ENCODE data around the gene PBX1.

The PBX1 gene

GRCh38 chr1:164783778-164784555 lies 225.0 kb downstream of the PBX1 start:
- no peak for DNase-seq

GRCh38 chr1:164784960-164785359 lies 226.0 kb downstream of the PBX1 start:
- no peak for DNase-seq

GRCh38 chr1:164785841-164786534 lies 227.0 kb downstream of the PBX1 start:
- no peak for DNase-seq

- peak; percentile 74 for DNase-seq
Measured at GRCh38 chr1:164786980-164787833, 228.2 kb downstream of the PBX1 start.

GRCh38 chr1:164787834-164788231 lies 228.8 kb downstream of the PBX1 start:
- DNase-seq, result no peak

GRCh38 chr1:164790081-164790480 lies 231.1 kb downstream of the PBX1 start:
- no peak for DNase-seq

GRCh38 chr1:164792410-164793004 lies 233.5 kb downstream of the PBX1 start:
- no peak for DNase-seq

- DNase-seq, result no peak
Measured at GRCh38 chr1:164794356-164794755, 235.4 kb downstream of the PBX1 start.

GRCh38 chr1:164796916-164797315 lies 237.9 kb downstream of the PBX1 start:
- DNase-seq, result no peak

- no peak for DNase-seq
Measured at GRCh38 chr1:164801246-164801731, 242.3 kb downstream of the PBX1 start.

- DNase-seq, result no peak
Measured at GRCh38 chr1:164801791-164802502, 243.0 kb downstream of the PBX1 start.

GRCh38 chr1:164802529-164803282 lies 243.7 kb downstream of the PBX1 start:
- DNase-seq, result no peak

- no peak for DNase-seq
Measured at GRCh38 chr1:164803366-164803765, 244.4 kb downstream of the PBX1 start.

- no peak for DNase-seq
Measured at GRCh38 chr1:164804366-164804765, 245.4 kb downstream of the PBX1 start.

GRCh38 chr1:164805399-164805798 lies 246.4 kb downstream of the PBX1 start:
- DNase-seq, result no peak

GRCh38 chr1:164806531-164806930 lies 247.5 kb downstream of the PBX1 start:
- no peak for DNase-seq

- DNase-seq, result no peak
Measured at GRCh38 chr1:164813776-164814175, 254.8 kb downstream of the PBX1 start.

GRCh38 chr1:164821648-164822047 lies 262.7 kb downstream of the PBX1 start:
- no peak for DNase-seq

- no peak for DNase-seq
Measured at GRCh38 chr1:164823486-164824279, 264.7 kb downstream of the PBX1 start.

- no peak for DNase-seq
Measured at GRCh38 chr1:164824542-164824941, 265.6 kb downstream of the PBX1 start.

Measured in right kidney (tissue), 1 donor.